Measurements from ENCODE around the gene SART1. TPM values are rescaled to one million over a fixed set of nuclear protein-coding genes. Genes with fewer than 3 reads are reported as not detected.
A peak's percentile ranks its signal among the peaks of the same experiment; 100 is the strongest.

The SART1 gene
- total RNA-seq, 1 experiment from 2014 or later = 74.6 TPM

- peak in 1 of 2 experiments; percentile 71 for DNase-seq
- Histone ChIP-seq H3K27me3 (ENCODE audit: insufficient read depth, low read depth) (no peaks in the 10 kb centered on the region), H3K4me1 (replicated peaks; ENCODE audit: insufficient read depth) (peaks cover 77% of the 10 kb centered on the region), H3K9me3 (ENCODE audit: insufficient read depth, low read depth) (no peaks in the 10 kb centered on the region), H3K36me3 (ENCODE audit: low read depth) (no peaks in the 10 kb centered on the region), H3F3A (ENCODE audit: insufficient read depth, low read depth) (peaks cover 57% of the 10 kb centered on the region), H4K20me1 (ENCODE audit: insufficient read depth) (no peaks in the 10 kb centered on the region), H3K27ac (peak overlapping the region; percentile 90), H3K4me3 (peak overlapping the region; percentile 89; the same call in 1 of the 2 replicates), H3K4me2 (peak overlapping the region; percentile 90), H3K79me2 (ENCODE audit: low read depth) (peaks cover 36% of the 10 kb centered on the region), H2AFZ (no peak overlapping the region), H3K9me2 (ENCODE audit: insufficient read depth) (no peaks in the 10 kb centered on the region)
- CTCF ChIA-PET = interaction anchor here (0.9 to 1.4 kb wide), 2 partner anchors 25 to 27 kb away, joined by 9 read pairs; partner anchors contain the start of gene FIBP
- POLR2A ChIA-PET (ENCODE audit: unreplicated experiment) = interaction anchor here (0.6 to 1.6 kb wide), 9 partner anchors 12 to 486 kb away, joined by 3 to 34 read pairs (median 6); partner anchors contain the start of genes CCDC85B, FIBP and FOSL1
- TF ChIP-seq CTCF (conservative IDR thresholded peaks at IDR 0.05) (no peak), EZH2 (IDR thresholded peaks at IDR 0.05; ENCODE audit: low read depth) (no peak)
- BruUV-seq (replicated peaks) = no TSS peak
- intact Hi-C loops (cut with micrococcal nuclease; ENCODE audit: unreplicated experiment) = loop anchor here (1.0 to 5.0 kb wide), 2 partner anchors 12 to 358 kb away; partner anchors contain the start of gene LTBP3
Observed at GRCh38 chr11:65915101-65915820, 46.3 kb upstream of the SART1 start.

GRCh38 chr11:65915821-65916251 is 45.7 kb upstream of the SART1 start:
- Histone ChIP-seq H3K4me1 (replicated peaks; ENCODE audit: insufficient read depth) (peaks cover 79% of the 10 kb centered on the region), H3K4me2 (peak overlapping the region; percentile 90), H3K27ac (peak overlapping the region; percentile 90), H4K20me1 (ENCODE audit: insufficient read depth) (no peaks in the 10 kb centered on the region), H3K9me3 (ENCODE audit: insufficient read depth, low read depth) (no peaks in the 10 kb centered on the region), H3K4me3 (peak overlapping the region; percentile 89), H3K79me2 (ENCODE audit: low read depth) (peaks cover 41% of the 10 kb centered on the region), H3F3A (ENCODE audit: insufficient read depth, low read depth) (peaks cover 52% of the 10 kb centered on the region), H3K36me3 (ENCODE audit: low read depth) (no peaks in the 10 kb centered on the region), H3K27me3 (ENCODE audit: insufficient read depth, low read depth) (no peaks in the 10 kb centered on the region), H3K9me2 (ENCODE audit: insufficient read depth) (no peaks in the 10 kb centered on the region), H2AFZ (no peak overlapping the region)
- ChIA-PET CTCF (interaction anchor here (0.6 to 1.4 kb wide), 4 partner anchors 8 to 28 kb away, joined by 6 to 10 read pairs (median 9); partner anchors contain the start of gene FIBP), POLR2A (ENCODE audit: unreplicated experiment) (interaction anchor here (0.6 to 1.6 kb wide), 9 partner anchors 13 to 485 kb away, joined by 3 to 34 read pairs (median 5); partner anchors contain the start of genes CCDC85B, FIBP and FOSL1)
- peak; percentile 96 to 97 for DNase-seq
- TF ChIP-seq EZH2 (IDR thresholded peaks at IDR 0.05; ENCODE audit: low read depth) (no peak), CTCF (conservative IDR thresholded peaks at IDR 0.05) (no peak)
- intact Hi-C loops (cut with micrococcal nuclease; ENCODE audit: unreplicated experiment) = loop anchor here (1.0 to 5.0 kb wide), 3 partner anchors 13 to 359 kb away; partner anchors contain the start of genes CFL1 and LTBP3
- no TSS peak for BruUV-seq (replicated peaks)

- peak overlapping the region; percentile 90 for H3K4me2 ChIP-seq
- H3K9me3 ChIP-seq (ENCODE audit: insufficient read depth, low read depth) = no peaks in the 10 kb centered on the region
- H3K79me2 ChIP-seq (ENCODE audit: low read depth) = peaks cover 42% of the 10 kb centered on the region
- ChIA-PET POLR2A (ENCODE audit: unreplicated experiment) (interaction anchor here (0.6 to 1.6 kb wide), 7 partner anchors 14 to 323 kb away, joined by 3 to 34 read pairs (median 5); partner anchors contain the start of genes CCDC85B, FIBP and FOSL1), CTCF (interaction anchor here (0.6 to 1.4 kb wide), 3 partner anchors 9 to 28 kb away, joined by 6 to 10 read pairs (median 9); partner anchors contain the start of gene FIBP)
- peak overlapping the region; percentile 90 for H3K27ac ChIP-seq
- no TSS peak for BruUV-seq (replicated peaks)
- H3K36me3 ChIP-seq (ENCODE audit: low read depth) = no peaks in the 10 kb centered on the region
- no peak overlapping the region for H2AFZ ChIP-seq
- peaks cover 75% of the 10 kb centered on the region for H3K4me1 ChIP-seq (replicated peaks; ENCODE audit: insufficient read depth)
- H4K20me1 ChIP-seq (ENCODE audit: insufficient read depth) = no peaks in the 10 kb centered on the region
- peak overlapping the region; percentile 89 for H3K4me3 ChIP-seq
- peaks cover 47% of the 10 kb centered on the region for H3F3A ChIP-seq (ENCODE audit: insufficient read depth, low read depth)
- TF ChIP-seq CTCF (conservative IDR thresholded peaks at IDR 0.05) = no peak
- TF ChIP-seq EZH2 (IDR thresholded peaks at IDR 0.05; ENCODE audit: low read depth) = no peak
- no peaks in the 10 kb centered on the region for H3K9me2 ChIP-seq (ENCODE audit: insufficient read depth)
- intact Hi-C loops (cut with micrococcal nuclease; ENCODE audit: unreplicated experiment) = loop anchor here (2.0 to 5.0 kb wide), 2 partner anchors 58 to 359 kb away; partner anchors contain the start of genes CFL1 and LTBP3
- no peak for DNase-seq
- H3K27me3 ChIP-seq (ENCODE audit: insufficient read depth, low read depth) = no peaks in the 10 kb centered on the region
Observed at GRCh38 chr11:65916391-65916790, 45.1 kb upstream of the SART1 start.

Measured in PC-9 (cell line).